Left kidney (tissue), 2 donors: Measurements from ENCODE around the gene WDR91. TPM values are rescaled to one million over a fixed set of nuclear protein-coding genes. Genes with fewer than 3 reads are reported as not detected.
A peak's percentile ranks its signal among the peaks of the same experiment; 100 is the strongest.
"Not testable (repeated sequence)": the region's sequence is repeated elsewhere in the genome, so short reads cannot be mapped to it uniquely, and the experiment has no call there.

Experiments used
- DNase-seq: peaks from one replicate; pipeline ENCODE4 v3.0.0-alpha.2; 2013
- polyA plus RNA-seq: library from polyadenylated mRNA; unstranded; fragments of 120-200 nt; gene quantifications from one replicate; pipeline ENCODE4 v1.2.1, GENCODE V29; 2013; ENCODE audit not compliant: insufficient read length

Gene WDR91
- polyA plus RNA-seq, 1 donor: 58.1 TPM

DNA sequence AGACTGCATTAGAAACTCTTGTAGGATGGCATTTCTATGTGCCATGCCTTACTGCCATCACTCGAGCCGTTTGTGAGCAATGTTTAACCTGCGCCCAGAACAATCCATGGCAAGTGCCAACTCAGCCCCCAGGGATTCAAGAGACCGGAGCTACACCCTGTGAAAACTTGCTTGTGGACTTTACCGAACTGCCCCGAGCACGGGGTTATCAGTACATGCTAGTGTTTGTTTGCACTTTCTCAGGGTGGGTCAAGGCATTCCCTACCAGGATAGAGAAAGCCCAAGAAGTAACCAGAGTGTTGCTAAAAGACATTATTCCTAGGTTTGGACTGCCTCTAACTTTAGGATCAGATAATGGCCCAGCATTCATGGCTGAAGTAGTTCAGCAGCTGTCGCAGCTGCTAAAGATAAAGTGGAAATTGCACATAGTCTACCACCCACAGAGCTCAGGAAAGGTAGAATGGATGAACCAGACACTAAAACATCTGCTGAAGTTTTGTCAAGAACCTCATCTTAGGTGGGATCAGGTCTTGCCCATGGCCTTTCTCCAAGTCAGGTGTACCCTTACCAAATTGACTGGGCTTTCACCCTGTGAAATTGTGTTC is 31.9 kb downstream of the WDR91 start:
- no peak for DNase-seq

DNA sequence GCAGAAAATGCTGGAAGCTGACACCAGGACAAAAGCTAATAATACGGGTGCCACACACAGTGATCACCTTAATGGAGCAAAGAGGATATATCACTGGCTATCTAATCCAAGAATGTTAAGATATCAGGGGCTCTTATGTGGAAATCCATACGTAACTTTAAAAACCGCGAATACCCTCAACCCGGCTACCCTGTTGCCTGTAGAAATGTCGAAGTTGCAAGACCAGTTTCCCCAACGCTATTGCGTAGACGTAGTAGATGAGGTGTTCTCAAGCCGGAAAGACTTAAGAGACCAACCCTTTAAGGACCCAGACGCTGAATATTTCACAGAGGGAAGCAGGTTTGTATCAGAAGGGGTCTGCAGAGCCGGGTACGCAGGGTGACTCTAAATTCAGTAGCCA is 33.0 kb downstream of the WDR91 start:
- no peak for DNase-seq

DNA sequence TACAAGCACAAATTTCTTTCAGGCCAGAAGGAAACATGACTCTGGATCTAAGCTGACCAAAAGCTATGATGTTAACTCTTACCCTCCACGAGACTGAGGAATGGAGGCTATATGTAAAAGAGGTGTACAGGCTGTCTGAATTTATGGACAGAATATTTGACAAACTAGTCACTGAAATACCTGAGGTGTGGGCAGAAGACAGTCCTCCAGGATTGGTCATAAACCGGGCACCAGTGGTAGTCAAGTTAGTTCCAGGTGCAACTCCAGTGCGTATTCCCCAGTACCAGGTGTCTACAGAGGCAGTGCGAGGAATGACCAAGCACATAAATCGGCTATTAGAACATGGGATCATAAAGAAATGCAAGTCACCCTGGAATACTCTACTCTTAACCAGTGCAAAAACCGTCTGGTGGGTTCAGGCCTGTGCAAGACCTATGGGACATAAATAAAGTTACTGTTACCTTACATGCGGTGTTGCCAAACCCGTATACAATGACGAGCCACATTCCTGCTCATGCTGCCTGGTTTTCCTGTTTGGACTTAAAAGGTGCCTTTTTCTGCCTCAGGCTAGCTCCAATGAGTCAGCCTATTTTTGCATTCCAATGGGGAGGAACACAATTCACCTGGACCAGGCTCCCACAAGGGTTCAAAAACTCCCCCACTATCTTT is 34.2 kb downstream of the WDR91 start:
- no peak for DNase-seq

DNA sequence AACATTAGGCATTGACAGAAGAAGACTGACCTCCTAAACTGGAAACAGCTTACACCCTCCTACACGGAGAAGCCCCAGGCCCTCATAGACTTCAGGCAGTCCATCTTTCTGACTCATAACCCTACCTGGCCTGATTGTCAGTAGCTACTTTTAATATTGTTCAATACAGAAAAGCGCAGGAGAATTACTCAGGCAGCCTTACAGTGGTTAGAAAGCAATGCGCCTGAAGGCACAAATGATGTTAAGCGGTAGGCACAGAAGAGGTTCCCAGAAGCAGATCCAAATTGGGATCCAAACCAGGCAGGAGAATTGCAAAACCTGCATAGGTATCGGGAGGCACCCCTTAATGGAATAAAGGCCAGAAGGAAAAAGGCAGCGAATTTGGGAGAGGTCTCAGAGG is 35.4 kb downstream of the WDR91 start:
- DNase-seq: no peak

DNA sequence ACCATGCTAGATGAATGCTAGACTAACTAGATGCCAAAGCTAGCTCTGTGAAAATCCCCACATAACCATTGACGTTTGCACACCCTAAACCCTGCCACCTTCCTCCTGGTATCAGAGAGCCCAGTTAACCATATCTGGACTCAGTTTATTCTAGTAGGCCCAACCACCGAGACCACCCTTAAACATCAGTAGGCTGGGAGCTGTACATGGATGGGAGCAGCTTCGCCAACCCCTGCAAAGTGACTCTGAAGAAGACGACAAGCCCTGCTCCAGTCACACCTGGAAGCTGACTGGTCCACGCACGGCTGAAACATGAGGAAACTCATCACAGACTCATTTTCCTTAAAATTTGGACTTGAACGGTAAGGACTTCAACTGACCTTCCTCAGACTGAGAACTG is 36.4 kb downstream of the WDR91 start:
- no peak for DNase-seq

DNA sequence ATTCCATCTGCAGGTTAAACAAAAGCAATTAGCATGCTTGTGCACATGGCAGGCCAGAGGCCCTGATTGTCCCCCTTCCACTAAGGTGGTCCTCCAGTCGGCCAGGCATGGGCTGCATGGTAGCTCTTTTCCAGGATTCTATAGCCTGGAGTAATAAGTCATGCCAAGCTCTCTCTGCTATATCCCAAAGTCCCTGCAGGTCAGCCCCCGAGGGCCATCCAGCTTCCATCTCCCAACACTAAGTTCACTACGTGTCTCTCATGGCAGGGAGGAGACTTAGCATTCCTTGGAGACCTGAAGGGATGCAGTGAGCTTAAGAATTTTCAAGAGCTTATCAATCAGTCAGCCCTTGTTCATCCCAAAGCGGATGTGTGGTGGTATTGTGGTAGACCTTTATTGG is 37.4 kb downstream of the WDR91 start:
- DNase-seq: not testable (repeated sequence)

DNA sequence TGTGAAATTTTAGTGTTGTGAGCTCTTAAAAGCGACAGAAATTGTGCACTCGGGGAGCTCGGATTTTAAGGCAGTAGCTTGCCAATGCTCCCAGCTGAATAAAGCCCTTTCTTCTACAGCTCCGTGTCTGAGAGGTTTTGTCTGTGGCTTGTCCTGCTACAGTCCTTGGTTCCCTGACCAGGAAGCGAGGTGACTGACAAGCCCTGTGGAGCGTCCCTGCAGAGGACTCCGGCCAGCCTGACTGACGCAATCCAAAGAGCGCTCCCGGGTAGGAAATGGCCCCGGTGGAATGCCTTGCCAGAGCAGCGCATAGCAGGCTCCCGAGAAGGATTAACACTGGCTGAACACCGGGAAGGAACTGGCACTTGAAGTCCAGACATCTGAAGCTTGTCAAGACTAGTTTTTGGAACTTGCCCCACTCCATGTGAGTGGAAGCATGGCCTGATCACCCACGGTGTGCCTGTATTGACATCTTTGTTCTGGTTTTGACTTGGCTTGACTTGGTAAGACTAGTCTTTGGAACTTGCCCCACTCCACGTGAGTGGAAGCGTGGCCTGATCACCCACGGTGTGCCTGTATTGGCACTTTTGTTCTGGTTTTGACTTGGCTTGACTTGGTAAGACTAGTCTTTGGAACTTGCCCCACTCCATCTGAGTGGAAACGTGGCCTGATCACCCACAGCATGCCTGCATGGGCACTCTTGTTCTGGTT is 39.6 kb downstream of the WDR91 start:
- DNase-seq: peak; percentile 20

DNA sequence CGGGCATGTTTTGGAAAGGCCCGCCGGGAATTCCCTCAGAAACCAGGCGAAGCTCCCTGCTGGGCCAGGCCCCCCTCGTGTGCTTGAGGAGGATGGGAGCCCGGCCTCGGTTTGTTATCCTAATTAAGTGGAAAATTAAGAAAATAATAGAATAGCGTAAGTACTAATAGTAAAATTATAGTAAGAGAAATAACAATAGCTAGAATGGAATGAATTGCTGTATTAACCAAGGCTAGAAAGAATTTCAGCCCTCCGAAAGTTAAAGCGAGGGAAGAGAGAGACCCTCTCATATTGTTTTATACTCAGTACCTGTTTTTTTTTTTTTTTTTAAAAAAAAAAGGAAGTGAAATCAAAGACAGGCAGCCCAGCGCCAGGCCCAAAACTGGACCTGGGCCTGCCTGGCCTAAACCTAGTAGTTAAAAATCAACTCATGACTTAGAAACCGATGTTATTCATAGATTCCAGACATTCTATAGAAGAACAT is 40.3 kb downstream of the WDR91 start:
- not testable (repeated sequence) for DNase-seq

DNA sequence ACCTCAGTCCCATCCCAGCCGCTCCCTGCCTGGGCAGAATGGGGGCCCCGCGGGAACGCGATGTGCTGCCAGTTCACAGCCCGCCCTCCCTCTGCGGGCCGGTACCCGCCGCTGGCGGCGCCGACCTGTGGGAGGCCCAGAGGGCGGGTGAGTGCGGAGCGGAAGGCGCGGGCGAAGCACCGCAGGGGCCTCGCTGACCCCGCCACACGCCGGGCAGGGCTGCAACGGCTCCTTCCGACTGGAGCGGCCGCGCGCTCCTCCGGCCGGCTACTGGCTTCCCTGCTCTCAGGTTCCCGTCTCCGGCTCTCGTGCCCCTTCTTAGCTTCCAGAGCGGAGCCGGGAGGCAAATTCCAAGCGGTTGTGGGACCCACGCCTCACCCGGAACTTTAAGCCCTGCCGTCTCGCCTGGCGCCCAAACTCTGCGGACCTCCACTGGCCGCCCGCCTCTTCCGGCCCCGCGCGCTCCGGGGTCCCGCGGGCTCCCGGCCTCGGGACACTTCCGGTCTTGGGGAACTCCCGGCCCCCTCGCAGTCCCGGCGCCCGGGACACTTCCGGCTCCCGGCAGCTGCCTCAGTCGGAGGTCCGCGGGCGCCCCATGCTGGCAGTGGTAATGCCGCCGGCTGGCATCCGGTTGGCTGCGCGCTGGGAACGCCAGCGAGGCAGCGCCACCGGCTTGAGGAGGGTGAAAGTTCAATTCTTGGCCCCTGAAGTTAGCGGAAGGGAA is 40.9 kb downstream of the WDR91 start, which contains the start of gene CYREN:
Gene CYREN, minus strand, starts transcription at position 434 of the 724 bp plus-strand sequence. CDS start 1,785 bp downstream, outside the sequence.
- peak; percentile 91 for DNase-seq

DNA sequence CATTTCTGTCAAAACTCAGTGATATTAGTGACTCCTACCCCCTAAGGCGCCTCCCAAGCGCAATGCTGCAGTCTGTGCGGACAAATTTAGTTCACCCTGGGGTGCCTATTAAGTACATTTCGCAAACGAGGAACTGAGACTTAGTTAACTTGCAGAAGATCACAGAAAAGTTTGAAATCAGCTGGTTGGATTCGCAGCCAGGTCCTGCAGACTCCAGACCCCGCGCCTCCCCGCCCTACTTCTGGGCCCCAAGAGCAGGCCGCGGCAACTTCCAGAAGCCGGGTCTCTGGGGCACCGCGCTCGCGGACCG is 41.4 kb downstream of the WDR91 start:
- DNase-seq: peak; percentile 15

DNA sequence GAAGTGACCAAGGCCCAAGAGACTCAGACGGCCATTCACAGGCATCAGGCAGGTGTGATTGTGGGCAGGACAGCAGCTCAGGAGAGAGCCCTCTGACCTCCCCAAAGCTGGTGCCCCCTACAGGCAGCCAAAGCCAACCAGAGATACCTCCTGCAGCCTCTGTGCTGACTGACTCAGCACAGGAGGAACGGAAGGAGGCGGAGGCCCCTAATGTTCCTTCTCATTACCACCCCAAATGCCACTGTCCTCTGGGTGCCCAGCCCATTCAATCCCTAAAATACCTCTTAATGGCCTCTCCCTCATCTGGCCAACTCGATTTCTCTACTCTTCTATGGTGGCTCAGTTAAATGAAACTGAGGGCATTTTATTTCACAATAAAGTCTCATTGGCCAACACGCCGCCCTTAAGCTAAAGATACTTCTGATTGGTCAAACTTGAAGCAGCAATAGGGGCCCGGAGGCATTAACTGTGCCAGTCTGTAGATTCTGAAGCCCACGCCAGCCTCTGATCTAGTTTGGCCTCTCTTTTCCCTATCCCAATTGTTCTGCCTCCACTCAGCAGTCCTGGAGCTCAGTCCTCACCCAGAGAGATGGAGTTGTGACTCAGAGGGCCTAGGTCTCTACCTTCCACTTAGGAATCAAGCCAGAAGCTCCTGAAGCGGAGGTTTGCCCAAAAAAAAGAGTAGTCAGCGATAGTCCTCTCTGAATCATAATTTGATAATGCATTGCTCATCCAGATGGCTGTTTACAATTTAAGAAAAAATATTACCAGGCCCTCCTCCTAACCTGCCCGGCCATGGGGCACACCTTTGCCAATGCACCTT is 42.0 kb downstream of the WDR91 start:
- no peak for DNase-seq

DNA sequence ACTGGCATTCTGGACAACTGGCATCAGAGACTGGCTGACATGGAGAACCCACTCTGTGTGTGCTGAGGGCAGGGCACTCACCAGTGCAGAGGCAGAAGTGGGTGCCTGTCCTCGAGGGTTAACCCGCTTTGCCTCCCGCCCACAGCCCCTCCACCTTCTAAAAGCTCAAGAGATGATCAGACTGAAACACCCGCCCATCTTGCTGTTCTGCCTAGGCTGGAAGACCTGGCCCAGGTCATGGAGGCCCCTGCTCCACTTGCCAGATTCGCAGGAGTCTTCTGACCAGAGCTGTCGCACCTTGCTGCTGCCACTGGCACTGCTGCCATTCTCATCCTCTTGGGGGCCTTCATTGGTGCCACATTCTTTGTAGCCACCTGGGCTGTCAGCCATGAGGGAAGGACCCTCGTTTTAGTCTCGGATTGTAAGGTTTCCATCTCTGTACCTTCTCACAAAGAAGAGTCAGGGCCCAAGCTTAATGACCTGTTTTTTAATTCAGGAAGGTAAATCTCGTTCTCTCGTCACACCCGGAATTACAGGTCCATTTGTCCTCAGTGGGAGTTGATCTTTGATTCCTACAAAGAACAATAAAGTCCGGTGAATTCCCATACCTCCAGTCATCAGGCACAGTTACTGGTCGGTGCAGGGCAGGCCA is 42.7 kb downstream of the WDR91 start:
- no peak for DNase-seq

DNA sequence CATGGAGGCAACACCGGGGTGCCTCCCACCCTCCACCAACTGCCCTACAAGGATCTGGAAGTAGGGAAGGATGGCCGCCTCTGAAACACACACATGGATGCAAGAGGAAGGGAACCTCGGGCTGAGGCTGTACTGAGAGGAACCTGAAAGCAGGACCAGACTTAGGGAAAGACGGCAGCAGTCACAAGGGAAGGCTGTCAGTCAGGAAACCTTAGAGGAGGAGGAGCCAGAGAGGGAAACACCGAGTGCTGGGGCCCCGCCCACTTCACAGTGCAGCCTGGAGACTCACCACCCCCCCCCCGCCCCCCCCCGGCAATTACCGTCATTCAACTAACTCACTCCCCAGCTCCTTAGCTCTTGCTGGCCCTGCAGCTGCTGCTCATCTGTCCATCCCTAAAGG is 43.3 kb downstream of the WDR91 start:
- no peak for DNase-seq

DNA sequence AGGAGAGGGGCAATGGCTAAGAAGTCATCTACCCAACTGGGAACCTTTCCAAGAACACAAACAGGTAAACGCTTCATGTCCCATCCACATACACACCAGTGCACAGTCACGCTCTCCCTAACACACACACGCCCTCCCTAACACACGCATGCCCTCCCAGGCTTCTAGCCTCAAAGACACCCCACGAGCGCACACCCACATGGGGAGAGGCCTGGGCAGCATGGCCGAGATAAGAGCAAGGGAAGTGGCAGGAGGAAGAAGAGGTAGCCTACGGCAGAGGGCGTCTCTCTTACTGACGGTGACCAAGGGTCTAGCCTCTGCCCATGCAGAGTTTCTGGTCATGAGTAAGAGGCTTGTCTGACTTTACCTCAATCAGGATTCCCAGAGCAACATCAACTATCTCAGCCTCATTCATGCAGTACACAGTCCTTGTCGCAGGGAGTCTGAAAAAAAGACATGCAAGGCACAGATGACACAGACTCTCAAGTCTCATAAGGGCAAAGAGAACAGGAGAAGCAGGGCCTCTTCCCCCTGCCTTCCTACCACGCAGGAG is 43.9 kb downstream of the WDR91 start:
- no peak for DNase-seq

DNA sequence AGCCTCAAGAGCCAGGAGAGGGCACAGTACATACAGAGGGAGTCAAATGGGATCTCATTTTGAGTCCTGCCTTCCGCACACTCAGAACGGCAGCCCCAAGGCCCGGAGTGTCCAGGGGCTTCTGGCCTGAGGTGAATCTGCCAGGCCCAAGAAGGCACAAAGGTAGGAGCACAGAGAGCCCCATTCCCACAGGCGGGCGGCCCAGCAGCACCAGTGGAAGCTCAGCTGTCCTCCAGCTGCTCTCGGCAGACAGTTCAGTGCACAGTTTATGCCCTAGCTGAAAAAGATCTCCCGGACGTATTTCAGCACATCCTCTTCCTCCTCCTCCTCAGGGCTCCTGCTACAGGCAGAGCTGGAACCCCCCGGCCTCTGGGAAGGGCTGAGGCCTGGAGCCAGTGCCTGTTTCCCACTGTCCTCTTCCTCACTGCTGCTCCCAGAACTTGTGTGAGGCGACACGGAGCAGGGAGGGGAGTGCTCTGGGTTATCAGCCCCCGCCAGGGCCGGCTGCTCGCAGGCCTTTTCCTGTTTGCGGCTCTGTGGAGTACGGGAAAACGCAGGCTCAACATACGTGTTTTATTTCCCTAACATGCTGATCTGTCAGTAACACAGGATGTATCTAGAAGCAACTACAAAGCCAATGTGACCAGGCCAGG is 44.9 kb downstream of the WDR91 start:
- no peak for DNase-seq

DNA sequence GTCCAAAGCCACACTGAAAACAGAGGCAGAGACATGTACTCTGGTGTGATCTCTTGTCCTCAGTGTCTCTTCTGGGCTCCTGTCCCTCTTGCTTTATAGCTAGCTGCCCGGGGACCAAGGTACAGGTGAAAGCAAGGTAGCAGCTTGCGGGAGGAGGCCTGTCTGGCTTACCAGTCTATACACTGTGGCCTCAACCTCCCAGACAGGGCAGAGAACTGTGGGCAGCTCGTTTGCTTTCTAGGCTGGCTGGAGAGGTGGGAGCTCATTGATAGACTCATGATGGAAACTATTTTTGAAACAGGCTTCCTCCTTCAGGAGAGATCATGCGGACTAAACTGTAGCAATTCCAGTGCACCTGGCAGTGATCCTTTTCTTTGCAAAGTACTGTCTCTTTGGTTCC is 45.5 kb downstream of the WDR91 start:
- DNase-seq: no peak

DNA sequence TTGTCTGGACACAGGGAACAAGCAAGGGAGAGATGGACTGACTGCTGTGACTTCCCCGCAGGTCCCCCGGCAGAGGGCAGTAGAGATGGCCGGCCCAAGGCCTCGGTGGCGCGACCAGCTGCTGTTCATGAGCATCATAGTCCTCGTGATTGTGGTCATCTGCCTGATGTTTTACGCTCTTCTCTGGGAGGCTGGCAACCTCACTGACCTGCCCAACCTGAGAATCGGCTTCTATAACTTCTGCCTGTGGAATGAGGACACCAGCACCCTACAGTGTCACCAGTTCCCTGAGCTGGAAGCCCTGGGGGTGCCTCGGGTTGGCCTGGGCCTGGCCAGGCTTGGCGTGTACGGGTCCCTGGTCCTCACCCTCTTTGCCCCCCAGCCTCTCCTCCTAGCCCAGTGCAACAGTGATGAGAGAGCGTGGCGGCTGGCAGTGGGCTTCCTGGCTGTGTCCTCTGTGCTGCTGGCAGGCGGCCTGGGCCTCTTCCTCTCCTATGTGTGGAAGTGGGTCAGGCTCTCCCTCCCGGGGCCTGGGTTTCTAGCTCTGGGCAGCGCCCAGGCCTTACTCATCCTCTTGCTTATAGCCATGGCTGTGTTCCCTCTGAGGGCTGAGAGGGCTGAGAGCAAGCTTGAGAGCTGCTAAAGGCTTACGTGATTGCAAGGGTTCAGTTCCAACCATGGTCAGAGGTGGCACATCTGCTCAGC is 46.8 kb downstream of the WDR91 start:
- no peak for DNase-seq

DNA sequence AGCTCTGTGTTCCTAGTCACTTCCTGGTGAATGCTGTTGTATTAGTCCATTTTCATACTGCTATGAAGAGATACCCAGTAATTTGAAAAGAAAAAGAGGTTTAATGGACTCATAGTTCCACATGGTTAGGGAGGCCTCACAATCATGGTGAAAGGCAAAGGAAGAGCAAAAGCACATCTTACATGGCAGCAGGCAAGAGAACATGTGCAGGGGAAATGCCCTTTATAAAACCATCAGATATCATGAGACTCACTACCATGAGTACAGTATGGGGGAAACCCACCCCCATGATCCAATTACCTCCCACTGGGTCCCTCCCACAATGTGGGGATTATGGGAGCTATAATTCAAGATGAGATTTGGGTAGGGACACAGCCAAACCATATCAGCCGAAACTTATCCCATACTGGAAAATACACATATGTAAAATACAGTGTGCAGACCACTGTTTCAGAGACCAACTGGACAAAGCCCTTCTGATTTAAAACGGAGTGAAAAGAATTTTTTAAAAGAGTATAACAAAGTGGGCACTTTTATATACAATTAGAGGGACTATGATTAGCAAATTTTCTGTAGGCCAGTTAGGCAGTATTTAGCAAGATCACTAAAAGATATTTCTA is 48.8 kb downstream of the WDR91 start:
- DNase-seq: no peak

DNA sequence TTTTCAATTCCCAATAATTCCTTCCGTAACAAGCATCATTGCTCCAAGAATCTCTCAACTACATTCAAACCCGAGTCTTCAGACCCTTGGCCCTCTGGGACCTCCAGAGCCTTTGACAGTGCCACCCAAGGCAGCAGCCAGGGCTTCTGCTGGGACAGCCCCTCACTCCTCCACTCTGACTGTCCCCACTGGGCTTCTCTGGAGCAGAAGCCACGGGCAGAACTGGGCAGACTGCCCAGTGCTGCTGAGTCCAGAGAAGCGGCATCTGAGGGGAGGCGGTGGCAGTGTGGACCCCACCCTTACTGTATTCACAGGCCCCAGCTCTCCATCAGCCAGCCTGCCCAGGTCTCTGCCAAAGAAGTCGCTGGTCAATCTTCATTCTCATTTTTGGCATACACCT is 49.7 kb downstream of the WDR91 start:
- no peak for DNase-seq
